GM19455 (cell line): ENCODE results near the gene VSX2.
A peak's percentile ranks its signal among the peaks of the same experiment; 100 is the strongest.

Experiments used
- ATAC-seq: cut with Tn5 transposase; IDR thresholded peaks from one replicate; pipeline ENCODE4 v1.9.1; 2021; ENCODE audit not compliant: unreplicated experiment

Gene VSX2

DNA sequence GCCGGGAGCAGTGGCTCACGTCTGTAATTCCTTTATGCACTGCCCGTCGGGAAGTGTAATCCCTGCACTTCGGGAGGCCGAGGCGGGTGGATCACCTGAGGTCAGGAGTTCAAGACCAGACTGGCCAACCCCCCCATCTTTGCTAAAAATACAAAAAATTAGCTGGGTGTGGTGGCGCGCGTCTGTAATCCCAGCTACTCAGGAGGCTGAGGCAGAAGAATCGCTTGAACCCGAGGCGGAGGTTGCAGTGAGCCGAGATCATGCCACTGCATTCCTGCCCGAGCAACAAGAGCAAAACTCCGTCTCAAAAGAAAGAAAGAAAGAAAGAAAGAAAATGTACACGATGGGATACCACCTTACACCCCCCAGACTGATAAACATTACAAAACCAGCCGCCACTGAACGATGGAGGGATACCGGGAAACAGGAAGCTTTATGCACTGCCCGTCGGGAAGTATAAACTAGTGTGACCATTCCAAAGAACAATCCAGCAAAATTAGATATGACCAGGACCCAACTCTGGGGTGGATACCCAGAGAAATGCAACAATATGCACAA lies 62.4 kb downstream of the VSX2 start:
- no peak for ATAC-seq

DNA sequence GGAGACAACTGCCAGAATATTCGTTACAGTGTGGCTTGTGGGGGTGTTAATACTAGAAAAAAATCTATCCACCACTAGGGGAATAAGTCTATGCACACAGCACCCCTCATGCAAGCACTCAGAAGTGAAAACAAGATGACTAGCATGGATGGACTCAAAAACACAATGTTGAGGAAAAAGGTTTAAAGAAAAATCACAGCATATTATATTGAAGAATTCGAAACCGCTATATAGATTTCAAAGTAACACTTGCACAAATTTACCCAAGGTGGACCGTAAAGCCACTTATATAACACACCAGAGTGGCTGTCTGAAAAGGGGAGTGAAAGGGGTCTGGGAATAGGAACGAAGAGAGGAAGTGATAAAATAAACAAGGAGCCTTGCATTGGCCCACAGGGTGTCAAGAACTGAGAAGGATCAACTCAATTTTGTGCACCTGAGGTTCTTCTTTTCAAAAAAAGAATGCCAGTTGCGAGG lies 62.9 kb downstream of the VSX2 start:
- peak; percentile 14 for ATAC-seq

DNA sequence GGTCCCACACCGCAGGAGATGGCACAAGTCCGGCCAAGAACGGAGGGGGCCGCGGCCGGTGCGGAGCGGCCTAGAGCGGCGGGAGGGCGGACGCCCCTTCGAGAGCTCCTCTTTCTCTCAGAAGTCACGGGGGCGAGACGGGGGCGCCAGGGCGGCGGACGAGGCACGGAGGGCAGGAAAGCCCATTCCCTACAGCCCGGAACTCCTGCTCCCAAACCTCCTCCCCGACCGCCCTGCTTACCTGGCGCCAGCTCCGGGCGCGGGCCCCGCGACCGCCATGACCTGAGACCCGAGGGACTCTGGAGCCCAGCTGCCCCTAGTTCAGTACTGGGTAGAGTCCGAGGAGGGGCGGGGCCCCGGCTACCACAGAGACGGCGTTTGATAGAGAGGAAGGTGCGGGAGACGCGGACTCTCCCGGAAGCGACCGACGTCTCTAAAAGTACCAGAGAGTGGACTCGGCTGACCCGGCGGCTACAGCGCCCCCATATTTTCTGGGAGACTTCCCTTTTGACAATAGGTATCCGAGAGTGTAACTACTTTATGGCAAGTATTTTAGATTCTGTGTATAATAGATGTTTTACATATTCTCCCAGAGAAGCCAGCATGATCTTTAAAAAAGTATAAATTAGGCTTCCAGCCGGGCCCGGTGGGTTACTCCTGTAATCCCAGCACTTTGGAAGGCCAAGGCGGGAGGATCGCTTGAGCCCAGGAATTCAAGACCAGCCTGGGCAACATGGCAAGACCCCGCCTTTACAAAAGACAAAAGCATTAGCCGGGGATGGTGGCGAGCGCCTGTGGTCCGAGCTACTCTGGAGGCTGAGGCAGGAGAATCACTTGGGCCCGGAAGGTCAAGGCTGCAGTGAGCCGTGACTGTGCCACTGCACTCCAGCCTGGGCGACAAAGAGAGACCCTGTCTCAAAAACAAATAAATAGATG lies 63.7 kb downstream of the VSX2 start, which contains the start of gene ABCD4:
ABCD4 (minus strand) TSS at position 301 of the 936 bp plus-strand sequence; CDS start at position 279, 22 bp downstream.
- ATAC-seq = peak; percentile 97

DNA sequence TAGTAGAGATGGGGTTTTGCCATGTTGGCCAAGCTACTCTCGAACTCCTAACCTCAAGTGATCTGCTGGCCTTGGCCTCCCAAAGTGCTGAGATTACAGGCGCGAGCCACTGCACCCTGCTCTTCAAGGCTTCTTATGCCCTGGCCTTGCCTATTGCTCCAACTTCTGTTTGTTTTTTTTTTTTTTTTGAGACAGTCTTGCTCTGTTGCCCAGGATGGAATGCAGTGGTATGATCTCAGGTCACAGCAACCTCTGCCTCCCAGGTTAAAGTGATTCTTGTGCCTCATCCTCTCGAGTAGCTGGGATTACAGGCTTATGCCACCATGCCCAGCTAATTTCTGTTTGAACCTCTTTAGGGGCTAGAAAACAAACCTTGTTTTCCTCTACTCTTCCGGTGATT lies 69.4 kb downstream of the VSX2 start:
- no peak for ATAC-seq

DNA sequence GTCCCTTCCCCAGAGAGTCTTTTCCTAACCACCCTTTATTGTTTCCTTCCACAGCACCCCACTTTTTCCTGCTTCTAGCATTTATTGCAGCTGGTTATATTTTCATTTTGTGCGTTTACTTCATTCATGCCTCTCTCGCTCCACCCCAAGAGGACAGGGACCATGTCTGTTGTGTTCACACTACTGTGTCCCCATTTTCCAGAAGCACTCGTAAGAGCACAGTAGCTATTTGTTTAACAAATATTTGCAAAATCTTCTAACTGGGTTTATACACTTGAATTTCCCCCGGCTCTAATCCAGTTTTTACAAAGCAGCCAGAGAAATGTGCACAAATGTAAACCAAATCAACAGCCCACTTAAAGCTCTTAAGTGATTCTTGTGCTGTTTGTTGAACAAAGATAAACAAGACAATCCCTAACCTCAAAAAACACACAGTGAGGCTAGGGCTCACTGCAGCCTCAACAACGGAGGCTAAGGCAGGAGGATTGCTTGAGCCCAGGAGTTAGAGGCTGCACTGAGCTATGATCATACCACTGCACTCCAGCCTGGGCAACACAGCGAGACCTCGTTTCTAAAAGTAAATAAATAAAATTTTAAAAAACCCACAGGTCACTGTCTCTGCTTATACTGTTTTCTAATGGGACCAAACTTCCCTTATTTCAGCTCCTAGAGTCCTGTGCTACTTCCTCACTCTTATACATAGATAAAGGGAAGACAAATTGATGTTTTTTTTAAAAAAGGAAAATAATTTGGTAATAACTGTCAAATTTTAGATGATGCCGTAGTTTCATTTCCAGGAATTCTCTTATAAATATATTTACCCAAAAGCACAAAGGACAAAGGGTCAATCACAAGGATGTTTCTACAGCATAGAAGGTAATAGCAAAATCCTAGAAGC lies 70.1 kb downstream of the VSX2 start:
- ATAC-seq = no peak

DNA sequence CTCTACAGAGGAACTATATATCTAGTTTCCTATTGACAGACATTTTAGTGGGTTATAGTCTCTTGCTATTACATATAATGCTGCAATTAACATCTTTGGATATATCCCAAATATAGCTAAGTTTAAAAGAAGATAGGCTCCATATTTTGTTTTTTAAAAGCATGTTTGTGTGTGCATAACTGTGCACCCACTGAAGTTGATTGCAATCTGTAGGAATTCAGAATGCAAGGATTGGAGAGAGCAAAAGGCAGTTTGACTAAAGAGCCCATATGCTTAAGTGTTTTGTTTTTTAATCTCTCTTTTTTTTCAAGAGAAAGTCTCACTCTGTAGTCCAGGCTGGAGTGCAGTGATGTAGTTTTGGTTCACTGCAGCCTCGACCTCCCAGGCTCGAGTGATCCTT lies 72.9 kb downstream of the VSX2 start:
- ATAC-seq = no peak
